Upper lobe of right lung (tissue), 1 donor: ENCODE results near the gene CFAP54. TPM values are rescaled to one million over a fixed set of nuclear protein-coding genes. Genes with fewer than 3 reads are reported as not detected.

Source experiments
- ATAC-seq: fragments of 200-7000 bp; cut with Tn5 transposase; one replicate; pipeline ENCODE4 v1.9.1; 2020; ENCODE audit warnings: mild to moderate bottlenecking, moderate library complexity
- DNase-seq: peaks from one replicate; pipeline ENCODE4 v3.0.0-alpha.2; 2020
- H3K27ac ChIP-seq: fragments of 200-600 bp; one replicate; pipeline ENCODE4 v1.8.0; 2022
- H3K27me3 ChIP-seq: fragments of 200-600 bp; one replicate; pipeline ENCODE4 v1.8.0; 2022; ENCODE audit warnings: mild to moderate bottlenecking
- H3K36me3 ChIP-seq: fragments of 200-600 bp; one replicate; pipeline ENCODE4 v1.8.0; 2022
- H3K4me1 ChIP-seq: fragments of 200-600 bp; one replicate; pipeline ENCODE4 v1.8.0; 2022
- H3K4me3 ChIP-seq: fragments of 200-600 bp; one replicate; pipeline ENCODE4 v1.8.0; 2022; ENCODE audit warnings: mild to moderate bottlenecking
- H3K9me3 ChIP-seq: fragments of 200-600 bp; one replicate; pipeline ENCODE4 v1.8.0; 2022
- CTCF ChIP-seq: fragments of 200-600 bp; IDR thresholded peaks from one replicate; pipeline ENCODE4 v1.8.0; 2022; ENCODE audit warnings: antibody characterized with exemption
- intact Hi-C: fragments of 100-400 bp; cut with DNase I; formaldehyde crosslinking; loops from one replicate; pipeline ENCODE4 v1.11.0; 2022
- total RNA-seq: library from RNA; stranded (reverse); fragmentation: NEBNext Ultra II Directional; extraction: Animal tissue kit (Norgen Biotek cat#: 25700); gene quantifications from one replicate; pipeline ENCODE4 v1.2.1, GENCODE V29; 2021
- donor health status: DM: no; HTN: yes; CAD: no; lungs with severe emphysema.

Gene CFAP54
- total RNA-seq, 1 donor from 2014 or later = 0.75 TPM

GRCh38 chr12:96623656-96624217, 134.4 kb downstream of the CFAP54 start:
- no peak for ATAC-seq
- no peak for DNase-seq
- Histone ChIP-seq H3K27me3 (no peaks in the 10 kb centered on the region), H3K36me3 (no peaks in the 10 kb centered on the region), H3K9me3 (no peaks in the 10 kb centered on the region), H3K4me3 (no peak overlapping the region), H3K27ac (no peak overlapping the region), H3K4me1 (no peaks in the 10 kb centered on the region)
- no peak for TF ChIP-seq CTCF
- intact Hi-C loops = no loop called here

DNA sequence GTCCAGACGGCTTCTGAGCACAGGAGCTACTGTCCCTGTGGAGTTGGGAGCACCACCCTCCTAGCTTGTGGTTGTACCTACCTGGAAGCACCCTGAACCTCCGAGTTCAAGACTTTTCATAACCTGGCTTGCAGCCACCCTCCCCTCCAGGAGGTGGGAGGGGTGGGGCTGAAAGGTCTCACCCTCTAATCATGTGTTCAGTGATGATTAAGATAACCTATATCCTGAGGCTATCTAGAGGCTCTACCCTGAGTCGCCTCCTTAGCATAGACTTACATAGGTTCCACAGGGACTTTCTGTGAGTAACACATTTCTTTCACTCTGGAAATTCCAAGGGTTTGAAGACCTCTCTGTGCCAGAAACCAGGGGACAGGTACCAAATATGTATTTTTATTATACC, 146.5 kb downstream of the CFAP54 start:
- DNase-seq = no peak
- H3K9me3 ChIP-seq = no peaks in the 10 kb centered on the region

DNA sequence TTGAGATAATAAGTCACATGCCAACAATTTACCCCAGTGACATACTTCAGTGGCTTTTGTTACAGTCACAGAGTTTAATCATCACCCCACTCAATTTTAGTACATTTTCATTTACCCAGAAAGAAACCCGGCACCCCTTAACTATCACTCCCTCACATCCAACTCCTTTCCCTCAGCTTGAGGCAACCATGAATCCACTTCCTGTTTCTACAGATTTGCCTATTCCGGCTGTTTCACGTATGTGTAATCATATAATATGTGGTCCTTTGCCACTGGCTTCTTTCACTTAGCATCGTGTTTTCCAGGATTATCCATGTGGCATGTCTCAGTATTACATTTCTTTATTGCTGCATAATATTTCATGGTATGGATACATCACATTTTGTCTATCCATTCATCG, 147.5 kb downstream of the CFAP54 start:
- no peaks in the 10 kb centered on the region for H3K9me3 ChIP-seq
- H3K27ac ChIP-seq = no peak overlapping the region
- ATAC-seq (no peak), DNase-seq (no peak)
- no peaks in the 10 kb centered on the region for H3K27me3 ChIP-seq
- no peaks in the 10 kb centered on the region for H3K36me3 ChIP-seq
- TF ChIP-seq CTCF = no peak
- intact Hi-C loops = no loop called here
- no peaks in the 10 kb centered on the region for H3K4me1 ChIP-seq
- H3K4me3 ChIP-seq = no peak overlapping the region

More for the DNA sequence above, 146.5 kb downstream of the CFAP54 start:
- Histone ChIP-seq H3K4me1 (no peaks in the 10 kb centered on the region), H3K4me3 (no peak overlapping the region), H3K36me3 (no peaks in the 10 kb centered on the region), H3K27me3 (no peaks in the 10 kb centered on the region), H3K27ac (no peak overlapping the region)
- no peak for ATAC-seq
- intact Hi-C loops = no loop called here
- TF ChIP-seq CTCF = no peak

- ATAC-seq (no peak), DNase-seq (no peak)
- Histone ChIP-seq H3K27ac (no peak overlapping the region), H3K9me3 (no peaks in the 10 kb centered on the region), H3K4me1 (no peaks in the 10 kb centered on the region), H3K27me3 (no peaks in the 10 kb centered on the region), H3K36me3 (no peaks in the 10 kb centered on the region), H3K4me3 (no peak overlapping the region)
- intact Hi-C loops = no loop called here
- TF ChIP-seq CTCF = no peak
Observed at GRCh38 chr12:96648923-96649322, 159.5 kb downstream of the CFAP54 start.

- Histone ChIP-seq H3K36me3 (no peaks in the 10 kb centered on the region), H3K4me3 (no peak overlapping the region), H3K4me1 (no peaks in the 10 kb centered on the region), H3K9me3 (no peaks in the 10 kb centered on the region), H3K27ac (no peak overlapping the region), H3K27me3 (no peaks in the 10 kb centered on the region)
- ATAC-seq = no peak
- no peak for DNase-seq
- TF ChIP-seq CTCF = no peak
- intact Hi-C loops = no loop called here
Observed at GRCh38 chr12:96652870-96653269, 163.5 kb downstream of the CFAP54 start.

GRCh38 chr12:96658075-96658474, 168.7 kb downstream of the CFAP54 start:
- Histone ChIP-seq H3K9me3 (no peaks in the 10 kb centered on the region), H3K36me3 (no peaks in the 10 kb centered on the region), H3K4me3 (no peak overlapping the region), H3K27ac (no peak overlapping the region), H3K4me1 (no peaks in the 10 kb centered on the region), H3K27me3 (no peaks in the 10 kb centered on the region)
- DNase-seq = no peak
- no peak for TF ChIP-seq CTCF
- ATAC-seq = peak; percentile 73
- intact Hi-C loops = no loop called here
